ENCODE data around the gene ZNF117. TPM values are rescaled to one million over a fixed set of nuclear protein-coding genes. Genes with fewer than 3 reads are reported as not detected.

Gene ZNF117
- total RNA-seq, 1 experiment from 2014 or later: 7.2 TPM

DNA sequence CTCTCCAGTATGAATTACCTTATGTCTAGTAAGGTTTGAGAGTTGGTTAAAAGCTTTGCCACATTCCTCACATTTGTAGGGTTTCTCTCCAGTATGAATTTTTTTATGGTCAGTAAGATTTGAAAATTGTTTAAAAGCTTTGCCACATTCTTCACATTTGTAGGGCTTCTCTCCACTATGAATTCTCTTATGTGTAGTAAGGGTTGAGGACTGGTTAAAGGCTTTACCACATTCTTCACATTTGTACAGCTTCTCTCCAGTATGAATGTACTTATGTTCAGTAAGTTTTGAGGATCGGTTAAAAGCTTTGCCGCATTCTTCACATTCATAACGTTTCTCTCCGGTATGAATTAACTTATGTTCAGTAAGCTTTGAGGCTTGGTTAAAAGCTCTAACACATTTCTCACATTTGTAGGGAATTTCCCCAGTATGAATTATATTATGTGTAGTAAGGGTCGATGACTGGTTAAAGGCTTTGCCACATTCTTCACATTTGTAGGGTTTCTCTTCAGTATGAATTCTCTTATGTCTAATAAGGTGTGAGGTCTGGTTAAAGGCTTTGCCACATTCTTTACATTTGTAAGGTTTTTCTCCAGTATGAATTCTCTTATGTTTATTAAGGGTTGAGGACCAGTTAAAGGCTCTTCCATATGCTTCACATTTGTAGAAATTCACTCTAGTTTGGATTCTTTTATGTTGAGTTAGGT, 12.2 kb downstream of the ZNF117 start:
- no peak overlapping the region for H3K4me3 Mint-ChIP-seq (ENCODE audit: unreplicated experiment)
- DNase-seq: no peak
- H3K27me3 ChIP-seq (replicated peaks; ENCODE audit: control insufficient read depth, insufficient read depth, low read length): no peaks in the 10 kb centered on the region
- H3K4me3 ChIP-seq (ENCODE audit: low read depth, low read length): no peak overlapping the region
- no peaks in the 10 kb centered on the region for H3K27me3 Mint-ChIP-seq (ENCODE audit: insufficient read depth, unreplicated experiment)
- CTCF ChIA-PET: no interaction called here
- BruUV-seq (replicated peaks): no TSS peak
- POLR2A ChIA-PET: no interaction called here
- no peaks in the 10 kb centered on the region for H3K36me3 ChIP-seq (ENCODE audit: control insufficient read depth, insufficient read depth, low read length)
- no peak overlapping the region for H3K27ac Mint-ChIP-seq (ENCODE audit: unreplicated experiment)
- H3K9me3 Mint-ChIP-seq (ENCODE audit: unreplicated experiment): peaks cover 45% of the 10 kb centered on the region
- H3K36me3 Mint-ChIP-seq (ENCODE audit: insufficient read depth, unreplicated experiment): peaks cover 29% of the 10 kb centered on the region
- no peaks in the 10 kb centered on the region for H3K4me1 Mint-ChIP-seq (ENCODE audit: low read depth, unreplicated experiment)
- peaks cover 50% of the 10 kb centered on the region for H3K9me3 ChIP-seq
- TF ChIP-seq, protein P1, sequence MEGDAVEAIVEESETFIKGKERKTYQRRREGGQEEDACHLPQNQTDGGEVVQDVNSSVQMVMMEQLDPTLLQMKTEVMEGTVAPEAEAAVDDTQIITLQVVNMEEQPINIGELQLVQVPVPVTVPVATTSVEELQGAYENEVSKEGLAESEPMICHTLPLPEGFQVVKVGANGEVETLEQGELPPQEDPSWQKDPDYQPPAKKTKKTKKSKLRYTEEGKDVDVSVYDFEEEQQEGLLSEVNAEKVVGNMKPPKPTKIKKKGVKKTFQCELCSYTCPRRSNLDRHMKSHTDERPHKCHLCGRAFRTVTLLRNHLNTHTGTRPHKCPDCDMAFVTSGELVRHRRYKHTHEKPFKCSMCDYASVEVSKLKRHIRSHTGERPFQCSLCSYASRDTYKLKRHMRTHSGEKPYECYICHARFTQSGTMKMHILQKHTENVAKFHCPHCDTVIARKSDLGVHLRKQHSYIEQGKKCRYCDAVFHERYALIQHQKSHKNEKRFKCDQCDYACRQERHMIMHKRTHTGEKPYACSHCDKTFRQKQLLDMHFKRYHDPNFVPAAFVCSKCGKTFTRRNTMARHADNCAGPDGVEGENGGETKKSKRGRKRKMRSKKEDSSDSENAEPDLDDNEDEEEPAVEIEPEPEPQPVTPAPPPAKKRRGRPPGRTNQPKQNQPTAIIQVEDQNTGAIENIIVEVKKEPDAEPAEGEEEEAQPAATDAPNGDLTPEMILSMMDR (IDR thresholded peaks at IDR 0.05; ENCODE audit: insufficient read depth in 1 of 2, low read depth in 1 of 2, low read length in 1 of 2, severe bottlenecking in 1 of 2, unreplicated experiment in 1 of 2): no peak
- no peaks in the 10 kb centered on the region for H3K4me1 ChIP-seq
- intact Hi-C loops (cut with micrococcal nuclease; ENCODE audit: unreplicated experiment): no loop called here

DNA sequence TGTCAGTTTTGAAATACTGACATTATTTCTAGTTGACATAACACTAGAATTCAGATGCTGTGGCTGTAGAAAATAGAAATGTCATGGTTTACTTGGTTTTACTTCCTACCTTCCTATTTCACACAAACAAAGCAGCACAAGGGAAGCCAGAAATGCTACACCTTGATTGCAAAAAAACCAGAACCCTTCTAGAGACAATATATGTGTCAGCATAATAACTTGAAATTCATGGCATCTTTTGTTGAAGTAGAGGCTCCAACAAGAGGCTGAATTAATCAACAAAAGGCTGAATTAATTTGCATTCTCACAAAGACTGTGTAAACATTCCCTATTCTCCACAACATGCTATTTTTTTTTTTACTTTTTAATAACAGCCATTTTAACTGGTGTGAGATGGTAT, 25.2 kb downstream of the ZNF117 start:
- Mint-ChIP-seq H3K27me3 (ENCODE audit: insufficient read depth, unreplicated experiment) (no peaks in the 10 kb centered on the region), H3K9me3 (ENCODE audit: unreplicated experiment) (peaks cover 14% of the 10 kb centered on the region), H3K36me3 (ENCODE audit: insufficient read depth, unreplicated experiment) (no peaks in the 10 kb centered on the region), H3K27ac (ENCODE audit: unreplicated experiment) (no peak overlapping the region), H3K4me3 (ENCODE audit: unreplicated experiment) (no peak overlapping the region), H3K4me1 (ENCODE audit: low read depth, unreplicated experiment) (no peaks in the 10 kb centered on the region)
- H3K4me1 ChIP-seq: no peaks in the 10 kb centered on the region
- ChIA-PET POLR2A (no interaction called here), CTCF (no interaction called here)
- DNase-seq: no peak
- H3K9me3 ChIP-seq: peaks cover 16% of the 10 kb centered on the region
- H3K27me3 ChIP-seq (replicated peaks; ENCODE audit: control insufficient read depth, insufficient read depth, low read length): no peaks in the 10 kb centered on the region
- H3K4me3 ChIP-seq (ENCODE audit: low read depth, low read length): no peak overlapping the region
- H3K36me3 ChIP-seq (ENCODE audit: control insufficient read depth, insufficient read depth, low read length): no peaks in the 10 kb centered on the region
- intact Hi-C loops (cut with micrococcal nuclease; ENCODE audit: unreplicated experiment): no loop called here
- TF ChIP-seq, protein P1 (IDR thresholded peaks at IDR 0.05; ENCODE audit: insufficient read depth in 1 of 2, low read depth in 1 of 2, low read length in 1 of 2, severe bottlenecking in 1 of 2, unreplicated experiment in 1 of 2): no peak
- no TSS peak for BruUV-seq (replicated peaks)

DNA sequence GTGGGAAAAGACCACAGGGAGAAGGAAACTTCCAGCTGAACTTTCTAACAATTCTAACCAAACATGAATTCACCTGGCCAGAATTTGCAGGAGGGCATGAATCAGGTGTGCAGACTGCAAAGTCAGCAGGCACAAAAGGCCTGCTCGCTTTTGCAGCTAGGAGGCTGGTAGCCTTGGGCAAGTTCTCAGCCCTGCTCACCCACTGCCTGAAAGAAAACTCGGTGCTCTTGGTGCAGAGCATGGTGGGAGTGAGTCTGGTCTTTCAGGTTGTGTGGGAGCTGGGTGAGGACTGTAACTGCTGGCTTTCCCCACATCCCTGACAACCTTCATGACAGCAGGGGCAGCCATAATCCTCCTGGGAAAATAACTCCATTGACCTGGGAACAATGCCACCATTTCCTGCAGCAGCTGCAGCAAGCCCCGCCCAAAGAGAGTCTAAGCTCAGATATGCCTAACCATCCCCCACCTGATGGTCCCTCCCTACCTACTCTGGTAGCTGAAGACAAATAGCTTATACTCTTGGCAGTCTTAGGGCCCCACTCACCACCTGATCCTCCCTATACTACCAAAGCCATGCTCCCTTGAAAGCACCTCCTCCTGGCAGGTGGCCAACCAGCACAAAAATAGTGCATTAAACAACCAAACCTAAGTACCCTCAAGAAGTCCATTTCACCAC, 31.6 kb downstream of the ZNF117 start:
- H3K9me3 ChIP-seq: peaks cover 19% of the 10 kb centered on the region; the same call in 1 of the 2 replicates
- Mint-ChIP-seq H3K36me3 (ENCODE audit: insufficient read depth, unreplicated experiment) (peaks cover 6% of the 10 kb centered on the region), H3K4me3 (ENCODE audit: unreplicated experiment) (no peak overlapping the region), H3K27me3 (ENCODE audit: insufficient read depth, unreplicated experiment) (no peaks in the 10 kb centered on the region), H3K4me1 (ENCODE audit: low read depth, unreplicated experiment) (no peaks in the 10 kb centered on the region), H3K27ac (ENCODE audit: unreplicated experiment) (no peak overlapping the region), H3K9me3 (ENCODE audit: unreplicated experiment) (peaks cover 14% of the 10 kb centered on the region)
- POLR2A ChIA-PET: no interaction called here
- TF ChIP-seq, protein P1 (IDR thresholded peaks at IDR 0.05; ENCODE audit: insufficient read depth in 1 of 2, low read depth in 1 of 2, low read length in 1 of 2, severe bottlenecking in 1 of 2, unreplicated experiment in 1 of 2): no peak
- H3K36me3 ChIP-seq (ENCODE audit: control insufficient read depth, insufficient read depth, low read length): no peaks in the 10 kb centered on the region
- CTCF ChIA-PET: no interaction called here
- H3K27me3 ChIP-seq (replicated peaks; ENCODE audit: control insufficient read depth, insufficient read depth, low read length): no peaks in the 10 kb centered on the region
- BruUV-seq (replicated peaks): no TSS peak
- H3K4me3 ChIP-seq (ENCODE audit: low read depth, low read length): no peak overlapping the region
- H3K4me1 ChIP-seq: no peaks in the 10 kb centered on the region
- intact Hi-C loops (cut with micrococcal nuclease; ENCODE audit: unreplicated experiment): loop anchor here (10.0 kb wide), 1 partner anchor 76 kb away; no protein-coding TSS in a partner anchor
- DNase-seq: no peak

Measured in Caco-2 (cell line).